Suprapubic skin (tissue), 4 donors: ENCODE results near the gene MRC2.

Source experiments
- POLR2A ChIP-seq, 2 donors: fragments of 450-650 bp; IDR thresholded peaks; one replicate each; pipeline ENCODE4 v1.6.1; 2017; ENCODE audit warnings: antibody characterized with exemption in 2 of 2, mild to moderate bottlenecking in 2 of 2, moderate library complexity in 2 of 2
- POLR2AphosphoS5 ChIP-seq, 3 donors: sonication (generic); formaldehyde crosslinking; IDR thresholded peaks; one replicate each; pipeline ENCODE4 v1.6.1; 2017; ENCODE audit warnings: antibody characterized with exemption in 3 of 3
- TF ChIP-seq, protein P1 (sequence below), 2 donors: fragments of 200-600 bp in 1 of 2; fragments of 450-650 bp in 1 of 2; sonication (generic) in 1 of 2; IDR thresholded peaks; one replicate each; pipeline ENCODE4 v1.5.1; 2016 to 2019; ENCODE audit warnings: antibody characterized with exemption in 2 of 2, mild to moderate bottlenecking in 1 of 2, moderate library complexity in 1 of 2

DNA sequence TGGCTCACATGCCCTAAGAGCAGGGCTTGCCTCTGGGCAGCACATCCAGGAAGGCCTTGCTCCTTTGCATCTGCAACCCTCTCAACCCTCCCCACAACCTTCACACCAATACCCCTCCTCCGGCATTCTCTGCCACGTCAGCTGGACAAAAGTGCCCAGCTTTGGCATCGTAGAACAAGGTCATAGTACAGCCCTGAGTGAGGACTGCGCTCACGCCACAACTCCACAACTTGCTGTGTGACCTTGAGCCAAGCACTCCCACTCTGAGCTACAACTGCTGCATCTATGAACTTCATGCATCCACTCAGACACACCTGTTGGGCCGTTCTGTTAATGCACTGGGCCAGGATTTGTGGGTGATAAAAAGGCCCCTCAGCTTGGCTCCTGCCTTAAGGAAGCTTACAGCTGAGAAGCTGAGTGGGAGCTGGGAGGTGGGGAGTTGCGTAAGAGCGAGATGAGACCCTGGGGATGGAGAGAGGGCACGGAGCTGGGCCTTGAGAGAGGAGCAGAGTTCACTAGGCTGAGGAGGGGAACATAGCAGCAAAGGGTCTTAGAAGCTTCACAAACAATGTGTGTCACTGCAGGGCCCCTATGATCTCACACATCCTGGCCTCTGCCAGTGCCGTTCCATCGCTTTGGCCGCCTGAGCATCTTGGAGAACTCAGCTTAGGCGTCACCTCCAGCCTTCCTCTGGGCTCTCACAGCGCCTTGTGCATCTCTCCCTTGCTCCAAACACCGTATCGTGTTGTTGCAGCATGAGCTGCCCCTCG lies 8.6 kb upstream of the MRC2 start:
- TF ChIP-seq POLR2A (IDR thresholded peaks at IDR 0.05) (no peak), POLR2AphosphoS5 (IDR thresholded peaks at IDR 0.05) (no peak)
- TF ChIP-seq, protein P1, sequence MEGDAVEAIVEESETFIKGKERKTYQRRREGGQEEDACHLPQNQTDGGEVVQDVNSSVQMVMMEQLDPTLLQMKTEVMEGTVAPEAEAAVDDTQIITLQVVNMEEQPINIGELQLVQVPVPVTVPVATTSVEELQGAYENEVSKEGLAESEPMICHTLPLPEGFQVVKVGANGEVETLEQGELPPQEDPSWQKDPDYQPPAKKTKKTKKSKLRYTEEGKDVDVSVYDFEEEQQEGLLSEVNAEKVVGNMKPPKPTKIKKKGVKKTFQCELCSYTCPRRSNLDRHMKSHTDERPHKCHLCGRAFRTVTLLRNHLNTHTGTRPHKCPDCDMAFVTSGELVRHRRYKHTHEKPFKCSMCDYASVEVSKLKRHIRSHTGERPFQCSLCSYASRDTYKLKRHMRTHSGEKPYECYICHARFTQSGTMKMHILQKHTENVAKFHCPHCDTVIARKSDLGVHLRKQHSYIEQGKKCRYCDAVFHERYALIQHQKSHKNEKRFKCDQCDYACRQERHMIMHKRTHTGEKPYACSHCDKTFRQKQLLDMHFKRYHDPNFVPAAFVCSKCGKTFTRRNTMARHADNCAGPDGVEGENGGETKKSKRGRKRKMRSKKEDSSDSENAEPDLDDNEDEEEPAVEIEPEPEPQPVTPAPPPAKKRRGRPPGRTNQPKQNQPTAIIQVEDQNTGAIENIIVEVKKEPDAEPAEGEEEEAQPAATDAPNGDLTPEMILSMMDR (IDR thresholded peaks at IDR 0.05), result no peak
